Parathyroid adenoma (tissue), 2 donors: ENCODE results near the gene CHST9.

Experiments
- H2AFZ ChIP-seq: fragments of 300-600 bp; sonication (generic); one replicate; pipeline ENCODE4 v1.7.0; 2017; ENCODE audit warnings: antibody characterized with exemption, mild to moderate bottlenecking
- H3K27ac ChIP-seq: fragments of 300-600 bp; sonication (generic); one replicate; pipeline ENCODE4 v1.7.0; 2017
- H3K27me3 ChIP-seq: fragments of 300-600 bp; sonication (generic); one replicate; pipeline ENCODE4 v1.7.0; 2017; ENCODE audit warnings: low read length; ENCODE audit not compliant: control insufficient read depth, insufficient read depth
- H3K36me3 ChIP-seq: fragments of 300-600 bp; sonication (generic); one replicate; pipeline ENCODE4 v1.7.0; 2017; ENCODE audit warnings: low read length; ENCODE audit not compliant: control insufficient read depth, insufficient read depth
- H3K4me1 ChIP-seq: fragments of 300-600 bp; sonication (generic); one replicate; pipeline ENCODE4 v1.7.0; 2017; ENCODE audit warnings: control low read depth
- H3K4me2 ChIP-seq: fragments of 300-600 bp; sonication (generic); one replicate; pipeline ENCODE4 v1.7.0; 2017; ENCODE audit warnings: low read length
- H3K4me3 ChIP-seq: fragments of 300-600 bp; sonication (generic); one replicate; pipeline ENCODE4 v1.7.0; 2017; ENCODE audit warnings: low read depth, low read length
- H3K79me2 ChIP-seq: fragments of 300-600 bp; sonication (generic); one replicate; pipeline ENCODE4 v1.7.0; 2017; ENCODE audit warnings: control low read depth
- H3K9ac ChIP-seq: fragments of 300-600 bp; sonication (generic); one replicate; pipeline ENCODE4 v1.7.0; 2017; ENCODE audit warnings: mild to moderate bottlenecking
- H3K9me3 ChIP-seq: fragments of 300-600 bp; sonication (generic); one replicate; pipeline ENCODE4 v1.7.0; 2017; ENCODE audit warnings: low read length; ENCODE audit not compliant: control insufficient read depth
- CTCF ChIP-seq: fragments of 300-600 bp; sonication (generic); IDR thresholded peaks from one replicate; pipeline ENCODE4 v1.7.0; 2017; ENCODE audit warnings: antibody characterized with exemption, mild to moderate bottlenecking
- donor health status: primary hyperparathyroidism.

Gene CHST9

GRCh38 chr18:26867471-26867870 lies 317.6 kb downstream of the CHST9 start:
- H3K9ac ChIP-seq = no peak overlapping the region
- H3K36me3 ChIP-seq = no peaks in the 10 kb centered on the region
- no peaks in the 10 kb centered on the region for H3K79me2 ChIP-seq
- H3K9me3 ChIP-seq = no peaks in the 10 kb centered on the region
- no peak overlapping the region for H2AFZ ChIP-seq
- no peak overlapping the region for H3K27ac ChIP-seq
- TF ChIP-seq CTCF = no peak
- H3K4me3 ChIP-seq = no peak overlapping the region
- H3K4me2 ChIP-seq = no peak overlapping the region
- H3K27me3 ChIP-seq = no peaks in the 10 kb centered on the region
- peaks cover 13% of the 10 kb centered on the region for H3K4me1 ChIP-seq

DNA sequence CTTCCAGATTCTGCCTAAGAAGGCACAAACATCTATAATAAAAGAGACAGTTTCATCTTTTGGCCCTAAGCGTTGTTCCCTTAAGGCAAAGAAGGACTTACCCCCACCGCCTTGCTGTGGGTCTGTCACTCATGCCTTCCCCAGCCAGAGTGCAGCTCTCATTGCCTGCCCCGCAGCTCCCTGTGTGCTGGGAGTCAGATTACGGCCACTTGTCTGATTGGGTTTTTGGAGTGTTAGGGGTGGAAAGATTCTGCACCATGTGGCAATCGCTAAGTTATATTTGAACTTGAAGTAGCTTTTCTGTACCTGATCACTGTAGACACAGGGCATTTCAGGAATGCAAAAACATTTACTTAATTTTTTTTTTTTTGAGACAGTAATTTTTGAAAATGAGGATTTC lies 319.6 kb downstream of the CHST9 start, which contains the start of gene AQP4:
Gene AQP4, minus strand, starts transcription at position 151 of the 400 bp plus-strand sequence. Its CDS starts 18 bp downstream, at position 133.
- Histone ChIP-seq H3K4me2 (no peak within 1 kb of the TSS), H3K36me3 (no peaks in the 10 kb centered on the region), H3K79me2 (no peaks in the 10 kb centered on the region), H2AFZ (peak within 1 kb of the TSS; percentile 86), H3K27me3 (no peaks in the 10 kb centered on the region), H3K4me1 (peaks cover 13% of the 10 kb centered on the region), H3K9ac (no peak within 1 kb of the TSS), H3K4me3 (no peak within 1 kb of the TSS), H3K9me3 (no peaks in the 10 kb centered on the region), H3K27ac (peak within 1 kb of the TSS; percentile 76)
- TF ChIP-seq CTCF = no peak

DNA sequence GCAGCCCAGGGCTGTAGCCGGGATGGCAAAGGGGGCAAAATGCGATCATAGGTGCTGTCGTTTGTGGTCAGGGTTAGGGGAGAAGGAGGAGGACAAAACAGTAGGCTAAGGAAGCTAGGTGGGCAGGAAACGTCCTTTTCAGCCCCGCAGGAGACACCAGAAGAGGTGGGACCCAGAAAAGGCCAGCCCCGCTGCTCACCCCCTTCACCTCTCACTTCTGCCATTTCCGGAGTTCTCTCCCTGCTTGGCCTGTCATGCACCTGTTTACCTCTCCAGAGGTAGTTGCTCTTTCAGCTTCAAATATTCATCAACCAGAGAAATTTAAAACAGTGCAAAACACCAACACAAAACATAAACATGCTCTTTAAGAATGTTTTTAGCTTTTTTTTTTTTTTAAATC lies 320.4 kb downstream of the CHST9 start:
- H3K9ac ChIP-seq = no peak overlapping the region
- TF ChIP-seq CTCF = no peak
- no peaks in the 10 kb centered on the region for H3K9me3 ChIP-seq
- H3K4me1 ChIP-seq = peaks cover 13% of the 10 kb centered on the region
- no peak overlapping the region for H3K4me3 ChIP-seq
- H3K27ac ChIP-seq = peak overlapping the region; percentile 76
- peak overlapping the region; percentile 86 for H2AFZ ChIP-seq
- no peaks in the 10 kb centered on the region for H3K36me3 ChIP-seq
- H3K4me2 ChIP-seq = no peak overlapping the region
- no peaks in the 10 kb centered on the region for H3K79me2 ChIP-seq
- H3K27me3 ChIP-seq = no peaks in the 10 kb centered on the region

DNA sequence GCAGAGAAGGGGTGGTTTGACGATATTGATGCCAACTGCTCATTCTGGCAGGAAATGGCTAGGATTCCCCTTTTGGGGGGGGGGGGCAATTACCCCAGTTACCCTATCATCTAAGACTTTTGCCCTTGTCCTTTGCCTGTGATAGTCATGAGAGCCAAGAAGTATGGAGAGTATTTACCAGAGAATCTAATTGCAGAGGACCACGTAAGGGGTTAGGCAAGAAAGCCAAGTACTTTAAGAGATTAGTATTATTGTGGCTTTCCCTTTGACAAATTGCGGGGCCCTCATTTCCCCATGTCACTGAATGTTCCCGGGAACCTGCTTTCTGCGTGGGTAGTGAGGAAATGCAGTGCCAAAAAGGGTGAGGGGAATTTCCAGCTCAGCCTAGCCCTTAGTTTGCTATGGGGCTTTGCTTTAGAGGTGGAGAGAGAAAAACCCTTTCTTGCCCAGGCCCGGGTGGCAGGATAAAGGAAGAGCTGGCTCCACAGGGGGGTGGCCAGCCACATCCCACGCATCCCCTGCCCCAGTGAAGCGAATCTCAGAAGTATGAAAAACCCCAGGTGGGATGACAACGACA lies 321.1 kb downstream of the CHST9 start:
- Histone ChIP-seq H3K27me3 (no peaks in the 10 kb centered on the region), H3K79me2 (no peaks in the 10 kb centered on the region), H3K4me2 (no peak overlapping the region), H3K36me3 (no peaks in the 10 kb centered on the region), H3K4me3 (no peak overlapping the region), H3K9me3 (no peaks in the 10 kb centered on the region), H3K9ac (no peak overlapping the region), H3K4me1 (peaks cover 13% of the 10 kb centered on the region), H2AFZ (peak overlapping the region; percentile 86), H3K27ac (peak overlapping the region; percentile 76)
- TF ChIP-seq CTCF = no peak
